Suppressor macrophage (primary cell): ENCODE data around the gene SBSN.
A peak's percentile ranks its signal among the peaks of the same experiment; 100 is the strongest.

ENCODE experiments used
- DNase-seq, 4 experiments: peaks; one replicate each; pipeline ENCODE4 v3.0.0-alpha.2; 2020 to 2022
- total RNA-seq, 17 experiments: gene quantifications; one replicate each; lab custom pipeline; 2026; ENCODE audit warnings: mixed read lengths in 6 of 17, inconsistent platforms in 3 of 17; lab: John Stamatoyannopoulos, UW

SBSN gene, protein sequence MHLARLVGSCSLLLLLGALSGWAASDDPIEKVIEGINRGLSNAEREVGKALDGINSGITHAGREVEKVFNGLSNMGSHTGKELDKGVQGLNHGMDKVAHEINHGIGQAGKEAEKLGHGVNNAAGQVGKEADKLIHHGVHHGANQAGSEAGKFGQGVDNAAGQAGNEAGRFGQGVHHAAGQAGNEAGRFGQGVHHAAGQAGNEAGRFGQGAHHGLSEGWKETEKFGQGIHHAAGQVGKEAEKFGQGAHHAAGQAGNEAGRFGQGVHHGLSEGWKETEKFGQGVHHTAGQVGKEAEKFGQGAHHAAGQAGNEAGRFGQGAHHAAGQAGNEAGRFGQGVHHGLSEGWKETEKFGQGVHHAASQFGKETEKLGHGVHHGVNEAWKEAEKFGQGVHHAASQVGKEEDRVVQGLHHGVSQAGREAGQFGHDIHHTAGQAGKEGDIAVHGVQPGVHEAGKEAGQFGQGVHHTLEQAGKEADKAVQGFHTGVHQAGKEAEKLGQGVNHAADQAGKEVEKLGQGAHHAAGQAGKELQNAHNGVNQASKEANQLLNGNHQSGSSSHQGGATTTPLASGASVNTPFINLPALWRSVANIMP
- 0 to 1.4 (median 0.10) reads per million in 17 experiments for total RNA-seq

DNA sequence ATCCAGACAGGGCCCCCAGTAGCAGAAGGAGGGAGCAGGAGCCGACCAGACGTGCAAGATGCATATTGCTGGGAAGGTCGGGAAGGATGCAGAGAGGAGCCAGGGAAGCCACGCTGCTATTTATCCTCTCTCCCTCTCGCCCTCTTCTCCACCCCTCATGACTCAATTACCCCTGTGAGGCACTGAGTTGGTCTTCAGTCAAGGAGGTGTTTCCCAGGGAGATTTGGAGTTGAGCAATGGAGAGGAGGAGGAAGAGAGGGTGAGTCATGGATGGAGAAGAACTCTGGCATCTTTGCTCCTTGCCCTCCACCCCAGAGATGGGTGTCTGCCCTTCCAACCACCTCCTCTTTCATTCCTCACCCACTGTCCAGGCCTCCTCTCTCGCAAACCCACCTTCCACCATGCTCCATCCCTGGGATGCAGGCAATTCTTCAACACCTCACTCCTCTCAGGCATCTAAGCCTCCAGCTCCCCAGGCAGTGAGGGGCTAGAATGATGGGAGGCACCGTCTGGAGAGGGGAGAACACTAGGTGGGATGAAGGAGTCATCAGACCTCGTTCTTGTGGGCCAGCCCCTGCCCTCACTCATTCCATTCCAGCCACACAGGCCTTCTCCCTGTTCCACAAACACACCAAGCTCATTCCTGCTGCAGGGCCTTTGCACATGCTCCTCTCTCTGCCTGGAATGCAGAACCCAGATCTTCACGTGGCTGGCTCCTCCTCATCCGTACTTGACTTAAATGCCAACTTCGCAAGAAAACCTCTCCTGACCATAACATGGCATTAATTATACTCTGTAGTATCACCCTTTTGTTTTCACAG, at the start of gene SBSN:
TSS of gene SBSN (minus strand) at position 94 of the 821 bp plus-strand sequence. CDS start at position 64, 30 bp downstream.
- DNase-seq, result peak in 2 of 4 experiments; percentile 7 to 14

DNA sequence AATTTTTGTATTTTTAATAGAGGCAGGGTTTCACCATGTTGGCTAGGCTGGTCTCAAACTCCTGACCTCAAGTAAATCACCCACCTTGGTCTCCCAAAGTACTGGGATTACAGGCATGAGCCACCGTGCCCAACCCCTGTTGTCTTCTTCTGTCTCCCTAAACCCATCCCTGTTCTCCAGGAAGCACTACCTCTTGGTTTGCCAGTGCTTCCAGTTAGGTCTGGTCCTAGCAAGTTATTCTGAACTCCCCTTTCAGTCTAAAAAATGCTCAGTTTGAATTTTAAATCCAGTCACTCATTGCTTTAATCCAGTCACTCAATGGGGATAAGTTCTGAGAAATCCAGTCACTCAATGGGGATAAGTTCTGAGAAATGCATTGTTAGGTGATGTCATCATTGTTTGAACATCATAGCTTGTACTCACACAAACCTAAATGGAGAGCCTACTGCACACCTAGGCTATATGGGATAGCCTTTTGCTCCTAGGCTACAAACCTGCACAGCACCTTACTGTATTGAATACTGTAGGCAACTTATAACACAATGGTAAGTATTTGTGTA, 43.4 kb upstream of the SBSN start:
- no peak for DNase-seq

- DNase-seq, result no peak
These were observed 41.2 kb upstream of the SBSN start for GRCh38 chr19:35569281-35569781.

DNA sequence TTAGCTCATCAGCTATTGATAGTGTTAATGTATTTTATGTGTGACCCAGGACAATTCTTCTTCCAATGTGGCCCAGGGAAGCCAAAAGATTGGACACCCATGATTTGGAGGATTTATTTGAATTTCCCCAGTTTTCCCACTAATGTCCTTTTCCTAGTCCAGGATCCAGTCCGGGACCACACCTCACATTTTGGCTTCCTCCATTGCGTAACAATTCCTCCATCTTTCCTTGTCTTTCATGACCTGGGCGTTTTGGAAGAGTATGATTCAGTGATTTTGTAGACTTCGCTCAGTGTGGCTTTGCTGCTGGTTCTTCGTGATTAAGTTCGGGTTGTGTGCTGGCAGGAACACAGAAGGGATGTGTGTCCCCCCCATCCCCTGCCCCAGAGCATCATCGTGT, 38.6 kb upstream of the SBSN start:
- DNase-seq, result no peak

GRCh38 chr19:35565016-35565856, 37.1 kb upstream of the SBSN start:
- DNase-seq, result no peak

DNA sequence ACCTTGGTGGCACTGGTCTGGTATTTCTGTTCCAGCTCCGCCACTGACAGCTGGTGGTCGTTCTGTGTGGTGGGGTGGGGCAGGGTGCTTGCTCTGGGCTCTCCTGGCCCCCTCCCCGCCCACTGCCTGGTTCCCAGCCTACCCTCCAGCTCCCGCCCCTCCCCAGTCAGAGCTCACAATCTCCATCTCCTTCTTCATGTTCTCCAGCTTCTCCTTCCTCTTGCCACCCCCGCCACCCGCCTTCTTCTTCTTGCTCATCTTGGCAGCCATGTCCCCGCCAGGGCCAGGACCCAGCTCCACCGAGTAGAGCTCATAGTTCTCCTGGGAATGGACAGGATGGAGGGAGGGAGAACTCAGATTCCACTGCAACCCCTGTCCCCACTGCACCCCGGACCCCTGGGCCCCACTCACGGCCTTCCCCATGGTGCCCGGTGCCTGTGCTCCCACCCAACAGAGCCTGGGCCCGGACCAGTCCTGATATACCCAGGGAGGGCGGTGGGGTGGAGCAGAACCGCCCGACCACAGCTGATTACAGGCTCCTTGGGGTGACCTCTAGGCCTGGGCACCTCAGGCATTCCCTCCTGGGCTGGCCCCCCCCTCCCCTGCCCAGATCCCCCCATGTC, 35.2 kb upstream of the SBSN start, which contains the start of gene ATP4A:
TSS of gene ATP4A (minus strand) at position 452 of the 623 bp plus-strand sequence. CDS start at position 423, 29 bp downstream.
- no peak for DNase-seq

DNA sequence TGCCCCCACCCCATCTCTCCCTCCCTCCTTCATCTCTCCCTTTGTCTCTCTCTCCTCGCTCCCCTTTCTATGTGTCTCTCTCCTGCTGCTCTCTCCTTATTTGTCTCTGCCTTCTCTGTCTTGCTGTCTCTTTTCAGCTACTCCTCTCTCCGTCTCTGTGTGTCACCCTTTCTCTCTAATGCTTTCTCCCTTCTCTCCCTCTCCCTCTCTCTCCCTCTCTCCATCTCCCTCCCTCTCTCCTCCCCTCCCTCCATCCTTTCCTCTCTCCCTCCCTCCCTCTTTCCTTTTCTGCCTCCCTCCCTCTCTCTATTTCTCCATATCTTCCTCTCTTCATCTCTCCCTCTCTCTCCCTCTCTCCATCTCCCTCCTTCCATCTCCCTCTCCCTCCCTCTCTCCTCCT, 34.7 kb upstream of the SBSN start:
- DNase-seq, result no peak

DNA sequence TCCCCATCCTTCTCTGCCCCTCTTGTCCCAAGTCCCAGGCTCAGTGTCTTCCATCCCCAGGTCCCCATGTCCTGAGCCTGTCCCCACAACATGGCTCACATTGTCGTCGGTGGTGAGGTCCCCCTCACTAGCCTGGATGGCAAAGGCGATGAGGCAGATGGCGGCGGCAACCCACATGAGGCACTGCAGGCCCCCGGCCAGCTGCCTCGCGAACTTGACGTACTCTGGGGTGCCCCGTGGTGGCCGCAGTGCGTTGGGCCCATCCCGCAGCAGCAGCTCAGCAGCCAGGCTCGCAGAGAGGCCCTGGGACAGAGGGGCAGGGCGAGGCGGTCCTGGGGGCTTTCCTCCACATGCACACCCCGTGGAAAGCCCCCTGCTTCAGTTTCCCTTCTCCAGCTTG, 34.2 kb upstream of the SBSN start:
- DNase-seq, result no peak

DNA sequence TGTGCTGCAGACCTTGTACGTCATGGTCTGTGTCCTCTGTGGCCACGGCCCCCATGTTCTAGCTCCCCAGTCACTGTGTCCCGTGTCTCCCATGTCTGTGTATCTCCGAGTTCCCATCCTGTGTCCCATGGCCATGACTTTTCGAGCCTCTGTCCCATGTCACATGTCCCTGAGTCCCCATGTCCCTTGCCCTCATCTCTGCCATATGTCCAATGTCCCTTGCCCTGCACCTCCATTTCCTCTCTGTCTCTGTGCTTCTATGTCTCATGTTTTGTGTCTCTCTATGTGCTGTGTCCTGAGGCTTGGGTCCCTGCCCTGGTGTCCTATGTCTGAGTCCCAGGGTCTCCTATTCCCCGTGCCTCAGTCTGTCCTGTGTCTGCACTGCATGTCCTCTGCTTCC, 33.3 kb upstream of the SBSN start:
- DNase-seq, result no peak

GRCh38 chr19:35560677-35561076, 32.6 kb upstream of the SBSN start:
- no peak for DNase-seq

GRCh38 chr19:35560271-35560670, 32.2 kb upstream of the SBSN start:
- no peak for DNase-seq

GRCh38 chr19:35559781-35560180, 31.7 kb upstream of the SBSN start:
- DNase-seq, result no peak

DNA sequence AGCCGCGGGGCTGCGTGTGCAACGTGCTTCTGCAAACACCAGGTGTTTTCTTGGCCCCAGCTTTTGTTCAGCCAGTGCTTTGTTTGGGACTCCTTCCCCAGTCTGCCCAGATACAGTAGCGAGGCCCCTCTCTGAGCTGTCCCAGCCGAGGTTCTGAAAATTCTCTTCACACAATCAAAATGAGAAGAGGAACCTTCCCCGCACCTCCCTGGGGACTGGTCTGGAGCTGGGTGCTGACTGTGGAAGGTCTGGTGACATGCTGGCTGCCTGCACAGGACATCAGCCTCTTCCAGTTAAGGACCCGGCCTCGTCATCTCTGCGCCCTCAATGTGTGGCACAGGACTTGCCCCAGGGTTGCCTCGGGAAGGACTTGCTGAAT, 31.2 kb upstream of the SBSN start:
- DNase-seq, result no peak

DNA sequence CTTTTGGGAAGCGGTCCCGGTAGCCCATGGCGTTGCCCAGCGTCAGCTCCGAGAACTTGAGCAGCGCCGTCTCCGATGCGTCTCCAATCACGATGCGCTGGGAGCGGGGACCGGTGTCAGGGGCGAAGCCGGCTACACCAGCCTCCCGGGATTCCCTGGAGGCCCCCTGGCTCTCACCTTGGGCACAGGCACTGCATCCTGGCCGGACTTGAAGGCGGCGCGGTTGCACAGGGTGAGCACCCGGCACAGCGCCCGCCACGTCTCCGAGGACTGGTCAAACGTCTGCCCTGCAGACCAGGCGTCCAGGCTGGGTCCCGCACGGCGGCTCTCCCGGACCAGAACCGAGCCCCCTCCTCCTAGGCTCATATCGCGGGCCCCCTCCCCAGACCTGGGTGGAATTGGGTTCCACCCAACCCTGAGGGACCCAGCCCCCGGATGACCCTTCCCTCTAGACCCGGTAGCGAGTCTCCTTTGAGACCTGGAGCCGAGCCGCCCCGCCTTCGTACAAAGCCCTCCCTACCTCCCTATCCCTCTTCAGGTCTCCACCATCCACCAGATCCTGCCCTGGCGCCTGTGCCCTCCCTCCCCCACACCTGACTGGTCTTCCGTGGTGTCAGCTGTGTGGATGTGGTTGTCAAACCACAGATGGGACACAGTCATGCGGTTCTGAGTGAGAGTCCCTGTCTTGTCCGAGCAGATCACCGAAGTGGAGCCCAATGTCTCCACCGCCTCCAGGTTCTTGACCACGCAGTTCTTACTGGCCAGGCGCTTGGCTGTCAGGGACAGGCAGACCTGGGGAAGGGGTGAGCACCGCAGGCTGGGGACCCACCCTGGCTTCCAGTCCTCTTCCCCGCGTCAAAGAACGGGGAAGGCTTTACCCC, 30.5 kb upstream of the SBSN start:
- DNase-seq, result no peak

- DNase-seq, result peak in 3 of 4 experiments; percentile 22 to 50 (median 49)
These were observed 29.7 kb upstream of the SBSN start for GRCh38 chr19:35557539-35558399.

DNA sequence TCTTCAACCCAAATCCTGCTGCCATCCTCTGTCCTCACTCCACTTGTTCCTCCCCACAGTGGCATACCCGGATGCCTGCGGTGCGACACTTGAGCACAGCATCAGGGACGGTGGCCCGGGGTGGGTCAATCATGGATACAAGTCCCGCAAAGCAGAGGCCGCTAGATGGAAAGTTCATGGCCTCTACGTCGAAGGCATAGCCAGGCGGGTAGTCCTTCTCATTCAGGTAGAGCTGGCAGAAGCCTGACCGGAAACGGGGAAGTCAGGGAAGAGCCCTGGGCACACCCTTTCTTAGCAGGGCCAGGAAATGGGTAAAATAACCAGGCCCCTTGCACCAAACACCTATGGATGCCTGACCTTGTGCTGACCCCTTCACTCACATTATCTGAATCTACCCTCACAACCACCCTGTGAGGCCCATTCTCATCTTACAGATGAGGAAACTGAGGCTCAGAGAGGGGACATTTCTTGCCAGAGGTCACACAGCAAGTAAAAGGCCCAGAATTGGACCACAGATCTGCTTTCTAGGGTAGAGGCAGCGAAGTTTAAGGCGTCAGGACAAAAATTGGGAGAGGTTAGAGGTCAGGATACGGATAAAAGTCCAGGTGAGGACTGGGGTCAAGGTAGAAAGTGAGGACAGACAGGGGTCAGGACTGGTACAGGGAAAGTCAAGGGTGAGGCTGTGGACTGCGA, 28.9 kb upstream of the SBSN start:
- no peak for DNase-seq

DNA sequence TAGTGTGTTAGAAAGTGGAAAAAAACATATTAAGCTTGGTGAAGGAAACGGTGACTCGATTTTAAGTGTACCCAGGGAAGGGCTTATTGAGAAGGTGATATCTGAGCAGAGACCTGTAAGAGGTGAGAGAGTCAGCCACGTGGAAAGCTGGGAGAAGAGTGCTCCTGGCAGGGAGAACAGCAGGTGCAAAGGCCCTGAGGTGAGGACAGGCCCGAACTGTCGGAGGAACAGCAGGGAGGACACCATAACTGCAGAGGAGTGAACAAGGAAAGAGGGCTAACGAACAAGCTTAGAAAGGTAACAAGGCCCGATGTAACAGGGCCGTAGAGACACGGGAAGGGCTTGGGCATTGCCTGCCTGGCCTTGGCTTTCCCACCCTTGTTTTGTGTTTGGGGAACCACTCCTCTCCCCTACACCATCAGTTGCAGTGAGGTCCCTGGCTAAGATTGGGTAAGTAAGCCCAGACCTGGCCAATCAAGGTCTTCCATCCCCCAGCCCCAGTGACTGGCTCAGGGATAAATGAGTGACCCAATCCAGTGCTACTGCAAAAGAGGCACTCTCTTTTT, 28.0 kb upstream of the SBSN start:
- DNase-seq, result no peak
